HFF-Myc (cell line): ENCODE data around the gene SLC4A1.
A peak's percentile ranks its signal among the peaks of the same experiment; 100 is the strongest.

Experiments
- DNase-seq: peaks from one replicate; pipeline ENCODE4 v3.0.0-alpha.2; 2011; ENCODE audit warnings: low read depth; ENCODE audit errors: extremely low read depth
- H3K4me3 ChIP-seq: replicated peaks from 2 replicates; pipeline ENCODE4 v1.5.1; 2011; ENCODE audit warnings: low read depth, mild to moderate bottlenecking, control low read depth, low read length
- CTCF ChIP-seq: IDR thresholded peaks from 2 replicates; pipeline ENCODE4 v1.5.1; 2012; ENCODE audit warnings: mild to moderate bottlenecking, low read depth, low read length, control low read depth; ENCODE audit errors: missing control alignments

Gene SLC4A1

GRCh38 chr17:44222112-44222869 lies 45.6 kb downstream of the SLC4A1 start:
- peak overlapping the region; percentile 79 for H3K4me3 ChIP-seq
- peak; percentile 26 for TF ChIP-seq CTCF

GRCh38 chr17:44221862-44222111 lies 46.1 kb downstream of the SLC4A1 start:
- H3K4me3 ChIP-seq = peak overlapping the region; percentile 79
- no peak for TF ChIP-seq CTCF
- no peak for DNase-seq

More at GRCh38 chr17:44222112-44222869, 45.6 kb downstream of the SLC4A1 start:
- no peak for DNase-seq

- no peak for TF ChIP-seq CTCF
- no peak for DNase-seq
- peak overlapping the region; percentile 79 for H3K4me3 ChIP-seq
Observed at GRCh38 chr17:44221084-44221861, 46.7 kb downstream of the SLC4A1 start.

DNA sequence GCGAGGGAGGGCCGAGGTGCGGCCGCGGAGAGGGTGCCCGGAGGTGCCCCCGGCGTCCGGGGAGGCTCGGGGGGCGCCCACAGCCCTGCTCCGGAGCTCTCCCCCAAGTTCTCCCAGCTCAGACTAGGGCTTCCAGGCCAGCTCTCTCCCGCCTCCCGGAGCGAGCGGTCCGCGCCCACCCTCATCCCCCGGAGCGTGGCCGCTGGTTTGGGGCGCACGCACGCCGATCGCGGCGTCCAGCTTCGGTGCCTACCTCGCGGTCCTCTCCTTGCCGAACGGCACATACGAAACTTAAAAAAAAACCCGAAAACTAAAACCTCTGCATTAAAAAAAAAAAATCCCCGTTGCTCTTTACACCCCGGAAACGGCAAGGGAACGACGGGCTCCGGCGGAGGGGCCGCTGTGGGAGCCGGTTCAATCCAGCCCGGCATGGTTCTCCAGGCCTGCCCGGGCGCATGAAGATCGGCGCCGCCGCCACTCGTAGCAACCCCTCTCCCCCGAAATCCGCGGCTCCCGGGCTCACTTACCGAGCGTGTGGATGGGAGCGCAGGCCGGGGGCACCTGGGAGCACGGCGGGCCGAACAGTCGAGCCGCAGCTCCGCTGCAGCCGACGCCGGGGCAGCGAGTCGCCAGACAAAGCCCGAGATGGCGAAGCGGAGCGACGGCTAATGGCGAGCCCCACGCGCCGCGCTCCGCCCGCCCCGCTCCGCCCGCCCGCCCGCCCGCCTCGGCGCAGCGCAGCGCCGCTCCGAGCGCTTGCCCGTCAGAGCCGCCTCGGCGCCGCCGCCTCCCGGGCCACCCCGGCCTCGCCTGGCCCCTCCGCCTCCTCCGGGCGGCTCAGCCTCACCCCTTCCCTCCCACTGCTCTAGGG lies 47.5 kb downstream of the SLC4A1 start:
- DNase-seq = no peak

DNA sequence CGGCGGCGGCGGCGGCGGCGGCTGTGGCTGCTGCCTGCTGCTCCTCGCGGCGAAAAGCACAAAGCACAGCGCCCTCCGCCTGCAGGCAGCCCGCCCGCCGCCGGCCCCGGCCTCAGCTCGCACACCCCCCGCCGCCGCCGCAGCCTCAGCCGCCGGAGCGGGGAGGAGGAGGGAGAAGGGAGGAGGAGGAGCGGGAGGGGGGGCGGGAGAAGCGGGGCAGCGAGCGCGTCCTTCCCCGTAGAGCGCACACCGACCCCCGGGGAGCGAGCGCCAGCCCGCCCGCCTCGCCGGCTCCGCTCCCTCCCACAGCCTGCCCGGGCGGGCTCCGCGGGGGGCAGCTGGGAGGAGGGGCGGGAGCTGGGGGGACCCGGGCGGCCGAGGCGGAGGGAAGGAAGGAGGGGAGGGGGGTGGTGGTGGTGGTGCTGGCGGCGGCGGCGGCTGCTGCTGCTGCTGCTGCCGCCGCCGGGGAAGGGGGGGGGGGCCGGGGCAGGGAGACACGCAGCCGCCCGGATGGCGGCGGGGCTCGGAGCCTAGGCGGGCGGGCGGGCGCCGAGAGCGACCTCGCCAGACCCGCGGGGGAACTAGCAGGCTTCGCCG lies 48.2 kb downstream of the SLC4A1 start, which contains the start of gene UBTF:
Gene UBTF, minus strand, starts transcription at position 60 of the 597 bp plus-strand sequence. CDS start 1,446 bp downstream, outside the sequence.
- DNase-seq = no peak

More for the DNA sequence above, 47.5 kb downstream of the SLC4A1 start:
- no peak for TF ChIP-seq CTCF
- H3K4me3 ChIP-seq = peak overlapping the region; percentile 79

More for the DNA sequence above, 48.2 kb downstream of the SLC4A1 start, which contains the start of gene UBTF:
- peak within 1 kb of the TSS; percentile 79 for H3K4me3 ChIP-seq
- no peak for TF ChIP-seq CTCF
